HFF-Myc (cell line): Measurements from ENCODE around the gene ABLIM3.

Experiments
- DNase-seq: peaks from one replicate; pipeline ENCODE4 v3.0.0-alpha.2; 2011; ENCODE audit warnings: low read depth; ENCODE audit errors: extremely low read depth
- H3K4me3 ChIP-seq: replicated peaks from 2 replicates; pipeline ENCODE4 v1.5.1; 2011; ENCODE audit warnings: low read depth, mild to moderate bottlenecking, control low read depth, low read length
- CTCF ChIP-seq: IDR thresholded peaks from 2 replicates; pipeline ENCODE4 v1.5.1; 2012; ENCODE audit warnings: mild to moderate bottlenecking, low read depth, low read length, control low read depth; ENCODE audit errors: missing control alignments

Gene ABLIM3

GRCh38 chr5:149219584-149219983 is 78.3 kb downstream of the ABLIM3 start:
- no peak for DNase-seq
- no peak for TF ChIP-seq CTCF
- no peak overlapping the region for H3K4me3 ChIP-seq

DNA sequence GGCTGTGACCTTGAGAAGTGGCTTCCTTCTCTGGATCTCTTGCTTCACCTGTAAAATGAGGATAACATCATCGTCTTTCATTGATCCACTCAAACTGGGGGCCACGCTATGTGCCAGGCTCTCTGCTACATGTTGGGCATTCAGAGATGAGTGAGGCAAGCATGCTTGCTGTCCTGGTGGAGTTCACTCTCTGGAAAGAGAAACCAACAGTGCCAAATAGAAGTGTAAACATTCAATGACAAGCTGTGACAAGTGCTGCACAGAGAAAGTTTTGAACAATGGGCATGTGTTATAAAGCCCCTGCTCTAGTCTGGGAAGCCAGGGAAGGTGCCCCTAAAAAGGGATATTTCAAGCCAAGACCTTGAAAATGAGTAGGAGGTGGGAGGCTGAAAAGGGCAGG is 79.5 kb downstream of the ABLIM3 start:
- DNase-seq = no peak
- no peak overlapping the region for H3K4me3 ChIP-seq
- no peak for TF ChIP-seq CTCF

DNA sequence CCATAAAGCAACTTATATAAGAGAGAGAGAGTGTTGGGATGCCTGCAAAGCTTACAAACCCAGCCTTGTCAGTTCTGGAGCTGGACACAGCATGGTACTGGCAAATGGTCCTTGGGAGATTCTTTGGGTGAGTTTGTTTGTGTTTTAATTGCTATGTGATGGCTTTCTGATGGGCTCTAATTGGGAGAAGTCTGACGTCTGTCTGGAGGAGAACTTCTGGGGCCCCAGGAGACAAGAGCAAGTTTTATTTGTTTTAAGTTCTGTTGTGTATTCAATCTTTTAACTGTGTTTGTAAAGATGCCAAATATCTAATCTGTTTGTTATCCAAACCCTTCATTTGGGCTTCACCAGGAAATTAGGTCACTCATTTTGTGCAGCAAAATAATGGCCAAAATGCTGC is 80.0 kb downstream of the ABLIM3 start:
- TF ChIP-seq CTCF = no peak
- H3K4me3 ChIP-seq = no peak overlapping the region
- DNase-seq = no peak

DNA sequence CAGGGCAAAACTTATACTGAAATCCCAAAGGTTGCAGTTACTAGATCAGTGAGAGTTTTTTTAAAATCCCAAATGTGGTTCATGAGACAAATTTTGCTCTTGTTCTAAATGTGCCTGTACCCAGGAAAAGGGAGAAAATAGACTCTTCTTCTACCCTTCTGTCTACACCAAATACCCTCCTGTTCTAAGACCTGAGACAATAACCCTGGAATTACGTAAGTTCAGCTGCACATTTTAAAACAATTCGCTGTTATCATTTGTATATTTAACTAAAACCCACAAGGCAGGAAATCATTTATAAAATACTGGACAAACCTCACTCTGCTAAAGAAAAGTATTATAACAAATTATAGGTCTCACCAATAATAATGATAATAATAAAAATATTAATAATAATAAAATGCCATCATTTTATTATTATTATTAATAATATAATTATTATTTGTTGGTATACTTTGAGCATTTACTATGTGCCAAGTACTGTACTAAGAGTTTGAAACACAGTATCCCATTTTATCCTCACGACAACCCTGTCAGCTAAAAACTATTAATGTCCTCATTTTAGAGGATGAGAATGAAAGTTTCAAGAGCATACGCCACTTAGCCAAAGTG is 80.5 kb downstream of the ABLIM3 start:
- TF ChIP-seq CTCF = no peak
- DNase-seq = no peak
- no peak overlapping the region for H3K4me3 ChIP-seq

DNA sequence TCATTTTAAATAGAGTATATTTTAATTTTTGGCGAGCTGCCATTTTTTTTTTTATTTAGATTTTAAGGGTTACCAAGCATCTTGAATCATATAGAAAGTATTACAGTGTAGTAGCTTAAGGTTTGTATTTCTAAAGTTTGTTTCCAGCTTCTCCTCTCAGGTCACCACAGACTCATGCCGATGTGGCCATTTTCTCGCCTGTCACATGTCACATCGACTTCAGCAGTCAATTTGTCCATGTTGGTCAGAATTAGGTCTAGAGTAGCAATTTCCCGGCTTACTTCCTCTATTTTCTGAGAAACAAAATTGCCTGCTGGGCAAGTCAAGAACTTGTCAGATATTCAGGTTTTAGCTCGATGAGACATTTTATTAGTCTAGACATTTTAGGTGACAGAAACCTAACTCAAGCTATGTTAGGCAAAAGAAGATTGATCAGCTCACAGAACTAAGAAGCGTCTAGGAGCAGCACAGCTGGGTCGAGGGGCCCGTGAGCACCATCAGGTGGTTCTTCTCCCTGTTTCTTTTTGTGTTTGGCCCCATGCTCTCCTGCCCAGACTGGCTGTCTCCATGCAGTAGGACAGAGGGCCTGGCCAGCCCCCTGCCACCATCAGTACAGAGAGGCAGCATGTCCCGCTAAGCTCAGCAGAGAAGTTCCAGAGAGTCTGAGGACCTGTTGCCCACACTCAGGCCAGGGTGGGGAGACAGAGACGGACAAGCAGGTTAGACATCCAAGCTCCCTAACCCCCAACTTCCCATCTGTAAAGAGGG is 82.0 kb downstream of the ABLIM3 start:
- TF ChIP-seq CTCF = no peak
- no peak overlapping the region for H3K4me3 ChIP-seq
- no peak for DNase-seq

- DNase-seq = no peak
- no peak for TF ChIP-seq CTCF
- H3K4me3 ChIP-seq = no peak overlapping the region
Observed at GRCh38 chr5:149224282-149224681, 83.0 kb downstream of the ABLIM3 start.
